Smooth muscle cell of the brain vasculature (primary cell): ENCODE measurements around the gene SLC25A39.
"Not testable (repeated sequence)": the region's sequence is repeated elsewhere in the genome, so short reads cannot be mapped to it uniquely, and the experiment has no call there.

Experiments used
- DNase-seq: peaks from one replicate; pipeline ENCODE4 v3.0.0-alpha.2; 2012; ENCODE audit warnings: low read depth, low spot score

The SLC25A39 gene

DNA sequence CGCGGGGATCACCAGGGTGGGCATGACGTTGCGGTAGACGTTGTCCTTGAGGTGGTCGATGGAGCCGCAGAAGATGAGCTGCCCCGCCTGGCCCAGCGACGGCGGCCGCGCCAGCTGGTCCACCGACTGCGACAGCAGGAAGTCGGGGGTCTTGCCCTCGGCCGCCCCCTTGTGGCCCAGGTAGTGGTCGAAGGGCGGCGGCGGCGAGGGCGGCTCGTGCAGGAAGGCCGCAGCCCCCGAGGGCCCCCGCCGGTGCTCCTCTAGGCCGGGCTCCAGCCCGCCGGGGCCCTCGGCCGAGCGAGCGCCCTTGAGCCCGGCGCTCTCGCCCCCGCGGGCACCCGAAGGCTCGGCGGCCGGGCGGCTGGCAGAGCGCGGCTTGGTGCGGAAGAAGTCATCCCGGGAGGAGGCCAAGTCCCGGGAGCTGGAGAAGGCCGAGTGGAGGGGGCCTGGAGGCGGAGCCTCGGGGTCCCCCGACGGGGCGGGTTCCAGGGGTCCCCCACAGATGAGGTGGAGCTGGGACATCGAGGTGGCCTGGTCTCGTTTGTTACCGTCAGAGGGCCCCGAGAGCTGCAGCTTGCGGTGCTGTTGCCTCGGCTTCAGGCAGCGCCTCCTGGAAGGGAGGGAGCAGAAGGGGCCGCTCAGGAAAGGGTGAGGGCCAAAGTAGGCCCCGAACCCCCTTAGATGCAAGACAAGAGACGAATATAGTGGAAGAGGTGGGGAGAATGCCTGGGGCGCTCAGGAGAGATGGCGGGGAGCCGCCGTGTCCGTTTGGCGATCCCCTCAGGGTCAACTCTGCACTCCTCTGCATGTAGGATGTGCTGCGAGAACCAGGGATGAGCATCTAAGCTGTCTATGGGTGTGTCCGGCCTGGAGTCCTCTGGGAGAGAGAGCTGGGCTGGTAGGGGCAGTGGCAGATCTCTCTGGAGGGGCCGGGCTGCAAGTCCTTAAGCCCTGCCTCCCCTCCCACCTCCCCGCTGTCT is 30.2 kb upstream of the SLC25A39 start:
- DNase-seq = no peak

DNA sequence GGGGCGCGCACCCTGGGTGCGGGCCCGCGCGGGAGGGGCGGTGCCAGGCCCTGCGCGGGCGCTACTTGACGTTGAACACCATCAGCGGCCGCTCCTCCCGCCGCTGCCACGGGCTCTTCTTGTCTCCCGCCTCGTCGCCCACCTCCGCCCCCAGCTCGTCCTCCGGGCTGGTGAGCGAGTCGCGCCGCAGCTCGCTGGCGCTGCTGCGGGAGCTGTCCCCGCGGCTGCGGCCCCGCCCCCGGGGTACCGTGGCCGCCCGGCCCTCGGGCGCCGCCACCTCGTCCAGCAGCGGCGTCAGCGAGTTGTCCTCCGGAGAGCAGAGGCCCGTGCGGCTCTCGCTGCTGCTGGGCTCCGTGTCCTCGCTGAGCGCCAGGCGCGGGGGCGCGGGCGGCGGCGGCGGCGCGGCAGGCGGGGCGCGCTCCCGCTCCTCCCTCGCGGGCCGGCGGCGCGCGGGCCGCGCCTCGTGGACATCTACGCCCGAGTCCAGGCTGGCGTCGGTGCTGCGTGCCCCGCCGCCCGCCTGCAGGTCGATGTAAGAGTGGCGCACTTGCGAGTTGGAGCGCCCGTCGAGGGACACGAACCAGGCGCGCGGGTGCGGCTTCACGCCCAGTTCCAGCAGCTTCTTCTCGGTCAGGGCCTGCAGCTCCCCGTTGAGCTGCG is 29.2 kb upstream of the SLC25A39 start:
- no peak for DNase-seq

DNA sequence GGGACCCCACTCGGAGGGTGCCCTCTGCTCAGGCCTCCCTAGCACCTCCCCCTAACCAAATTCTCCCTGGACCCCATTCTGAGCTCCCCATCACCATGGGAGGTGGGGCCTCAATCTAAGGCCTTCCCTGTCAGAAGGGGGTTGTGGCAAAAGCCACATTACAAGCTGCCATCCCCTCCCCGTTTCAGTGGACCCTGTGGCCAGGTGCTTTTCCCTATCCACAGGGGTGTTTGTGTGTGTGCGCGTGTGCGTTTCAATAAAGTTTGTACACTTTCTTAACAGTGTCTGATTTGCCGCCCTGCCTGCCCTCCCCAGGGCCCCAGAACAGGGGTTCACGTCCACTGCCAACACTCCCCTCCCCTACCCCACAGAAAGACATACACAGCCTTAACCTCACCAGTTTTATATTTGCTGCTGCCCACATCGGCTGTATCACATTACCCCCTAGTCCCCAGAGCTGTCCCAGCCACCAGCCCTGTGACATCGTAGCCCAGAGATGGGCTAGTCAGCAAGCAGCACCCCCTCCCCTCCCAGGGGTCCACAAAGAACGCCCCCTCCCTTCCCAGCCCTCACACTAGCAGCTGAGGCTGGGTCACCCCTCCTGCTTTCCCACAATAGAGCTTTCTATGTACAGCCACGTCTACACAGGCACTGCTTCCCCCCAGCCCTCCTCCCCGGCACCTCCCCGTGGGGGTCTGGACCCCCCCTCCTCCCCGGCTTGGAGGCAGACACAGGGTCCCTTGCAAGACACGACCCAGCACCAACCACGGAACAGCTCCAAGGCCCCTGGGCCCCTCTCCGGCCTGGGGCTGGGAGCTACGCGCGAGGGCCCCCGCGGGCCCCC is 28.4 kb upstream of the SLC25A39 start:
- DNase-seq = no peak

DNA sequence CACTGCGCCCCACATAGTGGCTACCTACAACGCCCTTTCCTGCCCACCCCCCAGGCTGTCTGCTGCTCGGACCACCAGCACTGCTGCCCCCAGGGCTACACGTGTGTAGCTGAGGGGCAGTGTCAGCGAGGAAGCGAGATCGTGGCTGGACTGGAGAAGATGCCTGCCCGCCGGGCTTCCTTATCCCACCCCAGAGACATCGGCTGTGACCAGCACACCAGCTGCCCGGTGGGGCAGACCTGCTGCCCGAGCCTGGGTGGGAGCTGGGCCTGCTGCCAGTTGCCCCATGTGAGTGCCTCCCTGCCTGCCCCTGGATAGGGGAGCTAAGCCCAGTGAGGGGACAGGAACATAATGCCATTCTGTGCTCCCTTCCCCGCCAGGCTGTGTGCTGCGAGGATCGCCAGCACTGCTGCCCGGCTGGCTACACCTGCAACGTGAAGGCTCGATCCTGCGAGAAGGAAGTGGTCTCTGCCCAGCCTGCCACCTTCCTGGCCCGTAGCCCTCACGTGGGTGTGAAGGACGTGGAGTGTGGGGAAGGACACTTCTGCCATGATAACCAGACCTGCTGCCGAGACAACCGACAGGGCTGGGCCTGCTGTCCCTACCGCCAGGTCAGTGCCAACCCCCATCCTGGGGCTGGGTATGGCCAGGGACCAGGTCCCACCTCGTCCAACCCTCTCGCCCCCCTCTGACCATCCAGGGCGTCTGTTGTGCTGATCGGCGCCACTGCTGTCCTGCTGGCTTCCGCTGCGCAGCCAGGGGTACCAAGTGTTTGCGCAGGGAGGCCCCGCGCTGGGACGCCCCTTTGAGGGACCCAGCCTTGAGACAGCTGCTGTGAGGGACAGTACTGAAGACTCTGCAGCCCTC is 27.6 kb upstream of the SLC25A39 start:
- no peak for DNase-seq

DNA sequence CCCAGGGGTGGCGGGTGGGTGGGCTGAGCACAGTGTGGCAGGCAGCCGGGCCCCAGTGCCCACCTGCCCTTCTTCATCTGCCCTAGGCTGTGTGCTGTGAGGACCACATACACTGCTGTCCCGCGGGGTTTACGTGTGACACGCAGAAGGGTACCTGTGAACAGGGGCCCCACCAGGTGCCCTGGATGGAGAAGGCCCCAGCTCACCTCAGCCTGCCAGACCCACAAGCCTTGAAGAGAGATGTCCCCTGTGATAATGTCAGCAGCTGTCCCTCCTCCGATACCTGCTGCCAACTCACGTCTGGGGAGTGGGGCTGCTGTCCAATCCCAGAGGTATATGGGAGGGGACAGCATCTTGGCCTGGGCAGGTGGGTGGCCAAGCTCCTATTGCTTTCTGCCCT is 26.8 kb upstream of the SLC25A39 start:
- DNase-seq = no peak

DNA sequence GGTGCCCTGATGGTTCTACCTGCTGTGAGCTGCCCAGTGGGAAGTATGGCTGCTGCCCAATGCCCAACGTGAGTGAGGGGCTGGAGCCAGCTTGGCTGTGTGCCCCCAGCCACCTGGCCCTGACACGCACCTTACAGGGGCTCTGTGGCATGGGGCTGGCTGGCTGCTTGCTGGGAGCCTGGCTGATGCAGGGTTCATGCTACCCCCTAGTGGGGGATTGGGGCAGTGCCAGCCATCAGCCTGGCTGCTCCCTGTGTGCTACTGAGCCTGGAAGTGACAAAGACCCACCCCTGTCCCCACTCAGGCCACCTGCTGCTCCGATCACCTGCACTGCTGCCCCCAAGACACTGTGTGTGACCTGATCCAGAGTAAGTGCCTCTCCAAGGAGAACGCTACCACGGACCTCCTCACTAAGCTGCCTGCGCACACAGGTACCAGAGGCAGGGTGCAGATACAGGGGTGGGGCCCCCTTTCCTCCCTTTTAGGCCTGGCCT is 26.2 kb upstream of the SLC25A39 start:
- DNase-seq = no peak

DNA sequence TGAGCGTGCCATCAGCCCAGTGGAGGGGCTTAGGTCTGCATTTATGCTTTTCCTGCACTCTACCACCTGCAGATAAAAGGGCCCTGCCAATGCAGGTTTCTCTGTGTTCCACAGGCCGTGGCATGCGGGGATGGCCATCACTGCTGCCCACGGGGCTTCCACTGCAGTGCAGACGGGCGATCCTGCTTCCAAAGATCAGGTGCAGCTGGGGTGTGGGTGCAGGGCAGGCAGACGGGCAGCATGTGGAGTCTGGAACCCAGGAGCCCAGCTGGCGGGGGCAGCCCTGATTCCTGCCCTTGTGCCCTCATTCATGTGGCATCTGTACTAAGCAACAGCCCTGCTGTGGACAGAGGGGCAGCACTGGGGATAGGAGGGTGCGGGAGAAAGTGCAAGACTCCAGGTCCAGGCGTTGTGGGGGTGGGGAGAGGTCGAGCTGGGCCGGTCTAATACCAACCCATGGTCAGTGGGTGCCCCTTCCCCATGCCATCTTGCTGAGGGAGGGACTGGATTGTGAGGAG is 25.0 kb upstream of the SLC25A39 start:
- no peak for DNase-seq

DNA sequence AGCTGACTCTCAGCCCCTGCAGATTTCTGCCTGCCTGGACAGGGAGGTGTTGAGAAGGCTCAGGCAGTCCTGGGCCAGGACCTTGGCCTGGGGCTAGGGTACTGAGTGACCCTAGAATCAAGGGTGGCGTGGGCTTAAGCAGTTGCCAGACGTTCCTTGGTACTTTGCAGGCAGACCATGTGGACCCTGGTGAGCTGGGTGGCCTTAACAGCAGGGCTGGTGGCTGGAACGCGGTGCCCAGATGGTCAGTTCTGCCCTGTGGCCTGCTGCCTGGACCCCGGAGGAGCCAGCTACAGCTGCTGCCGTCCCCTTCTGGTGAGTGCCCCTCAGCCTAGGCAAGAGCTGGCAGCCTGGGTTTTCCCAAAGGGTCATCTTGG is 24.4 kb upstream of the SLC25A39 start:
- no peak for DNase-seq

DNA sequence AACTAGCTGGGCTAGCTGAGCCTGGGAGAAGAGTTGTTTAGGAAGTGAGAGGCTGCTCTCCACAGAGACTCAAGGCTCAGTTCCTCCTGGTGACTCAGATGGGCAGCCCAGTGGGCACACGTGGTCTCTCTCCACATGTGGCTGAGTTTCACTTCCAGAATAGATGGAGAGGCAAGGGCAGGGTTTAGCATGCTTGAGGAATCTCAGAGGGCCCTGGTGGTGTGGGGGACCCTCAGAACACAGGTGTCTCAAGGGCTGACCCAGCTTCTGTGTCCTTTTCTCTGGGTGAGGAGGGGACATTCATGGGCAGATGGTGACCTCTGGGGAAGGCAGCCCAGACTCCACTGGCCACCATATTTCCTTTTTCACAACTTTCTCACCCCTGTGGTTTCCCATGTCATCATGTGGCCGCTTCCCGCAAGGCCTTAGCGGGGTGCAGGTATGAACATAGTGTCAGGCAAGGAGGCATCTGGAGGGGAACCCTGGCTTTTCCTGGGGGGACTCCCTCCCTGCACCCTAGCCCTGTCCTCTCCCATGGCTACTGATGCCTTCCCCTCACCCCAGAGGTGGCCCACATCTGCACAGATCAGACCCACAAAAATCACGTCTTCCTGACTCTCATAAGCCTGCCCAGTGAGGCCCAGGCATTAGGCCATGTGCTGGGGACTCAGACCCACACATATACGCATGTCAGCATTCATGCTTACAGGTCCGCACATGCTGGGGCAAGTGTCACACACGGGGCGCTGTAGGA is 23.8 kb upstream of the SLC25A39 start:
- peak; percentile 29 for DNase-seq

DNA sequence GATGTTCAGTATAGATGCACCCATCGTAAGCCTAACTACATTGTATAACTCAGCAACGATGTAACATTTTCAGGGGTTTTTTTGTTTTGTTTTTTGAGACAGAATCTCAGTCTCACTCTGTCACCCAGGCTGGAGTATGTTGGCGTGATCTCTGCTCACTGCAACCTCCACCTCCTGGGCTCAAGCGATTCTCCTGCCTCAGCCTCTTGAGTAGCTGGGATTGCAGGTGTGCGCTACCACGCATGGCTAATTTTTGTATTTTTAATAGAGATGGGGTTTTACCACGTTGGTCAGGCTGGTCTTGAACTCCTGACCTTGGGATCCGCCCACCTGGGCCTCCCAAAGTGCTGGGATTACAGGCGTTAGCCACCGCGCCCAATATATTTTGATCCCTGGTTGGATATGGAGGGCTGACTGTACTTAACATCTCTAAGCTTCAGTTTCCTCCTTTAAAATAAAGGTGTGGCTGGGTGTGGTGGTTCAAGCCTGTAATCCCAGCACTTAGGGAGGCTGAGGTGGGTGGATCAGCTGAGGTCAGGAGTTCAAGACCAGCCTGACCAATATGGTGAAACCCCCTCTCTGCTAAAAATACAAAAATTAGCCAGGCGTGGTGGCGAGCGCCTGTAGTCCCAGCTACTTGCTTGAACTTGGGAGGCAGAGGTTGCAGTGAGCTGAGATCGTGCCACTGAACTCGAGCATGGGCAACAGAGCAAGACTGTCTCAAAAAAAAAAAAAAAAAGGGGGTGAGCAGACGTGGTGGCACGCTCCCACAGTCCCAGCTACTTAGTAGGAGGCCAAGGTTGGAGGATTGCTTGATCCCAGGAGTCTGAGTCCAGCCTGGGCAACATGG is 22.8 kb upstream of the SLC25A39 start:
- DNase-seq = not testable (repeated sequence)

DNA sequence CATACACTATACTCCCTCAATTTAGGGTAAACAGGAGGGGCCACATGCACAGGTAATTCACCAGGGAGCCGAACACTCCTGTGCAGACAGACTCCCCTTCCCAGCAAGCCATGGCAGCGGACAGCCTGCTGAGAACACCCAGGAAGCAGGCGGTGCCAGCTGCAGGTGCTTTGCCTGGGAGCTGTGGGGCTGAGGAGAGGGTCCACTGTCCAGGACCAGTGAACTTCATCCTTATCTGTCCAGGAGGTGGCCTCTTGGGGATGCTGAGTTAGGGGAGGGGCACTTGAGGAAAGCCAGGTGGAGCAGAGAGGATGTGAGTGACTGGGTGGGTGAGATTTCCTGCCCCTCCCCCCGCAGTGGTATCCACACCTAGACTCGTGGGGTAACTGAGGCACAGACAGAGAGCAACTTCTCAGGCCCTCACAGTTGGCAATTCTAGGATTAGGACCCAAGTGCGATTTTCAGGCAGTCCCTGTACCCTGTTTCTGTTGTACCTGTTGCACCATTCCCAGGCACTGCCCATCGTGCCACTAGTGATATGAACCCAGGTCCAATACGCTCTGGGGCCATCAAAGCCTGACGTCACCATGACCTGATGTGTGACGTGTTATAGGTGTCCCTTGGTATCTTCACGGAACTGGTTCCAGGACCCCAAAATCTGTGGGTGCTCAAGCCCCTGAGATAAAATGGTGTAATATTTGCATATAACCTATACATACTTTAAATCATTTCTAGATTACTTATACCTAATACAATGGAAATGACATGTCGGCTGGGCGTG is 21.6 kb upstream of the SLC25A39 start:
- DNase-seq = no peak

DNA sequence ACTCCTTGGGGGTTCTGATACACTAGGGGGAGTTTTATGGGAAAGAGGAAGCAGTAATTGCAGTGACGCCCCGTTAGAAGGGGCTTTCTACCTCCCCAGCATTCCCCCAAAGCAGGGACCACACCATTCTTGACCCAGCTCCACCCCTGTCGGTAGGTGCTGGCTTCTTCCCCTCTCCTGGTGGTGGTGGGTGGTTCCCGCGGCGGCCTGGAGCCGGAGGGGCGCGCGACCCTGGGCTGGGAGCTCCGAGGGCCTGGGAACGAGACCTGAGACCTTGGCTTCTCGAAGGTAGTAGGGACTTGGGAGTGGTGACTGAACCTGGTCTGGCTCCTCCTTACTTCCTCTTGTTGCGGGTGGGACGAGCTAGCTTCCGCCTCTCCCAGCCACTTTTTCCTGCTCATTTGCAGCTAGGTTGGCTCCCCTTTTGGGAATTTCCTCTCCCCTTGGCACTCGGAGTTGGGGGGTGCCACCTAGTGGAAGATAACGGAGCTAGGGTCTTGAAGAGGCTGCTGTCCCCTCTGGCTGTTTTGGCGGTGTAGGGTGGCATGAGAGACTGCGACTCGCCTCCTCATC is 20.9 kb upstream of the SLC25A39 start:
- peak; percentile 35 for DNase-seq

DNA sequence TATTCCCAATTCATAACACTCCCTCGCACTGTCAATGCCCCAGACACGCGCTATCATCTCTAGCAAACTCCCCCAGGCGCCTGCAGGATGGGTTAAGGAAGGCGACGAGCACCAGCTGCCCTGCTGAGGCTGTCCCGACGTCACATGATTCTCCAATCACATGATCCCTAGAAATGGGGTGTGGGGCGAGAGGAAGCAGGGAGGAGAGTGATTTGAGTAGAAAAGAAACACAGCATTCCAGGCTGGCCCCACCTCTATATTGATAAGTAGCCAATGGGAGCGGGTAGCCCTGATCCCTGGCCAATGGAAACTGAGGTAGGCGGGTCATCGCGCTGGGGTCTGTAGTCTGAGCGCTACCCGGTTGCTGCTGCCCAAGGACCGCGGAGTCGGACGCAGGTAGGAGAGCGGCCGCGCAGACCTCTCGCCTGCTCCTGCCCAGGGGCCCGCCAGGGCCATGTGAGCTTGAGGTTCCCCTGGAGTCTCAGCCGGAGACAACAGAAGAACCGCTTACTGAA is 20.4 kb upstream of the SLC25A39 start, which contains the start of gene GRN:
GRN (plus strand) TSS at position 364 of the 515 bp plus-strand sequence. CDS start 3,863 bp downstream, outside the sequence.
- DNase-seq = peak; percentile 97

DNA sequence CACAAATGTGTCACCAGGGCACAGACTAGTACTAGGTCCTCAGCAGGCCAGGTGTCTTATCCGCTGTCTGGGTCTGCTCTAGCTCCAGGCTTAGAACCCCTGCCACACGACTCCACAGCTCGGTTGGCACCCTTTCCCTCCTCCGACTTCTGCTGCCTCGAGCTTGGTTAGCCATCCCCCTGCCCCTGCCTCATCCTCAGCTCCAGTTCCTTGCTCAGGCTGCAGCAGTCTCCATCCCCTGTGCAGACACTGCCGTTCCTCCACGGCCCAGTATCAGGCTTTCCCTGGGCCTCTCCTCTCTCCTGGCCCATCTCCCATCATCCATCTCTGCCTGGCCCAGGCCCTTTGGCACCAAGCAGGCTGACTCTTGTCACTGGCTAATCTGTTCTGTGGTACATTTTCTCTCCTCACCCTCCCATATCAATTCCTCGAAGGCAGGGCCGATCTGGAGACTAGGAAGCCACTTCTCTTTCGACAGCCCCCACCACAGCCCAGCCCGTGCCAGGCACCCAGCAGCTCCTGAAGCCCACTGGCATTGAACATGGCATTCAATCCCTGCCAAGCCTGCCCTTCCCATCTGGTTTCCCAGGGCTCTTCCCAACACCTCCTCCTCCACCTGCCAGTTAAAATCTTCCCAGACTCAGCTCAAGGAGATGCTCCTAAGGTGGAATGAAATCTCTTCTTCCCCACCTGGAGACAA is 19.0 kb upstream of the SLC25A39 start:
- no peak for DNase-seq

DNA sequence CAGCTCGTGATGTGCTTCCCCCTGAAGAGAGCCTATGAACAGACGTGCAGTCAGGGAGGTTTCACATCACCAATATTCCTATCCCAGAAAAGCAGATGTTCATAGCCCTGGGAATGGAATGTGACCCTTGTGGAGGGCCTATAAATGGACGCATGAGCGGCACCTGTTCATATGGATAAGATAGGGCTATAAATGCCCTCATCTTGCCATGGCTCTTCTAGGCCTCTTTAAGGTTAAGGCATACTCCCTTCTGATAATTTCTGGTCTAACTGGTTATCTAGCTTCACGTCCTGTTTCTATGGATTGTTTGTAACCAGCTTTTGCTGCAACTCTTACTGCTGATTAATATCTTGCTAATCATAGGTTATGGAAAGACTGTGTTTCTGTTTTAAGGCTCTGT is 15.9 kb upstream of the SLC25A39 start:
- DNase-seq = not testable (repeated sequence)

DNA sequence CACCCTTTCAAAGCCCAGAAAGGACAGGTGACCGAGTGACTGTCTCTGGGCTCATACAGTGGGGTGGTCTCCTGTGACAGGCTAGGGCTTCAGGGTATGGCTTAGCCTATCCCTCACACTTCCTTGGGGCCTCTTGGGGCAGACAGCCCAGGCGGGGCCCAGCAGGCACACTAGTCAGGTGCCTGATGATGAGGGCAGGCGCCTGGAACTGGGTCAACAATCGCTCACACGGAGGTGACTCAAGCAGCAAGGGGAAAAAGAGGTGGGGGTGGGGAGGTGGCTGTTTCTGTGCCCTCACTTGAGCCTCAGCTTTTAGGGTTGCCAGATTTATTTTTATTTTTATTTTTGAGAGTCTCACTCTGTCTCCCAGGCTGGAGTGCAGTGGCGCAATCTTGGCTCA is 14.1 kb upstream of the SLC25A39 start:
- no peak for DNase-seq

DNA sequence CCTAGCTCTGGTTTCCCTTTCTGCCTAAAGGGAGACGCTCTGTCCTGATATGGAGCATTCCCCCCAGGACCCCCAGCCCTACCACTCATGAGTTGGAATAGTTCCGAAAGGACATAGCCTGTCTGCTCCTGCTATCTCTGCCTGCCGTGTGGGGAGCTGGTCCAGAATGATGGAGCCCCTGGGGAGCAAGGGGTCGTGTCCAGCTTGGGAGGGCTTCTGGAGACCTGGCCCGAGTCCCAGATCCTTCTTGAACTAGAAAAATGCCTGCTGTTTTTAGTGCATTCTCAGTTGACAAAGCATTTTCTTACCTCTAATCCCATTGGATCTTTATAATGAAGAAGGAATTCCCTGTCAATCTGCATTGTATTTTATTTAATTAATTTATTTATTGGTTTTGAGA is 11.3 kb upstream of the SLC25A39 start:
- DNase-seq = no peak
